ENCODE results near the gene ASCC3.
"Not testable (repeated sequence)": the region's sequence is repeated elsewhere in the genome, so short reads cannot be mapped to it uniquely, and the experiment has no call there.

The ASCC3 gene

DNA sequence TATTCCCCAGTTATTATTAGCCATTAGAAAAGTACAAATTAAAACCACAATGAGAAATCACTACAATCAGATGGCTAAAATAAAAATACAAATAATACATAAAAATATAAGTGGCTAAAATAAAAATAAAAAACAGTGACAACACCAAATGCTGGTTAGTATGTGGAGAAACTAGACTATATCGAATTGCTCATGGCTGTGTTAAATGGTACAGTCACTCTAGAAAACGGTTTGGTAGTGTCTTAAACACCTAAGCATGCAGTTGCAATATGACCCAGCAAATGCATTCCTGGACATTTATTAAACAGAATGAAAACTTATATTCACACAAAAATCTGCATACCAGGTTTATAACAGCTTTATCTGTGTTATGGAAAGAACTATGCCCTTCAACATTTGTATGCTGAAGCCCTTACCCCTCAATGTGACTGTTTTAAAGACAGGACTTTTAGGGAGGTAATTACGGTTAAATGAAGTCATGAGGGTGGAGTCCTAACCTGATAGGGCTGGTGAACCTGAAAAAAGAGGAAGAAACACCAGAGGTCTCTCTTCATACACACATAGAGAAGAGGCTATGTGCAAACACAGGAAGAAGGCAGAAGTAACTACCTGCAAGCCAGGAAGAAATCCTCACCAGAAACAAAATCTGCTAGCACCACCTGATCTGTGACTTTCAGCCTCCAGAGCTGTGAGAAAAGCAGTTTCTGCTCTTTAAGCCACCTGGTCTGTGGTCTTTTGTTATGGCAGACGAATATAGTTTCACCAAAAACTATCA is 84.9 kb downstream of the ASCC3 start:
- no peak for DNase-seq

DNA sequence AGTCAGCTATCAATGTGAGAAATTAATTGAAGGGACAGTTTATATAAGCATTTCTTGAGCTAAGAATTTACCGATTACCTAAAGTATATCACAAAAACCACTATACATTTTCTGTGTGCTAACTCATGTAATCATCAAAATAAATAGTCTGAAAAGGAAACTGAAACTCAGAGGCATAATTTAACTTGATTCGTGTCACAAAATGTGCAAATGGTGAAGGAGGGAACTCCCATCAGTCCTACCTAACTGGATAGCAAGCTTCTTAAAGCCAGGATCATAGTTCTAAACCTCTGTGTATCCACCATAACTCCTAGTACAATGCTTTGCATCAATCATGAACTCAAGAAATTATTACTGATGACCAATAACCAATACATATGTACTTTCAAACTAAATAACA is 91.0 kb downstream of the ASCC3 start:
- no peak for DNase-seq

DNA sequence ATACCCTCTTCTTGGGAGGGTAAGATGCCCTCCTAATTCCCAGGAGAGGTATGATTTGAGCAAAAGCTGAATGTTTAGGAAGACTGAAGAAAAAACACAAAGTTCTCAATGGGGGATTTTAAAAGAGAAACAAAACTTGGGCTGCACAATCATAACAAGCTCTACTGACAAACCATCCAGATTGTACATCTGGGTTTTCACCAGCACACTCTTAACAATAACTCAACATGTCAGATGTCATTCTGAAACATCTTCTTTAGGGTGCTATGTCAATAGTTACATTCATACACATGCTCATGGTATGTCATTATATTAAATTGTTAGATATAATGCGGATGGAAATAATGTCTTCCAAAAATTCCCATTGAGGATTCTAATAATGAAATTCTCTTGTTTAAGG is 95.1 kb downstream of the ASCC3 start:
- DNase-seq, result no peak

DNA sequence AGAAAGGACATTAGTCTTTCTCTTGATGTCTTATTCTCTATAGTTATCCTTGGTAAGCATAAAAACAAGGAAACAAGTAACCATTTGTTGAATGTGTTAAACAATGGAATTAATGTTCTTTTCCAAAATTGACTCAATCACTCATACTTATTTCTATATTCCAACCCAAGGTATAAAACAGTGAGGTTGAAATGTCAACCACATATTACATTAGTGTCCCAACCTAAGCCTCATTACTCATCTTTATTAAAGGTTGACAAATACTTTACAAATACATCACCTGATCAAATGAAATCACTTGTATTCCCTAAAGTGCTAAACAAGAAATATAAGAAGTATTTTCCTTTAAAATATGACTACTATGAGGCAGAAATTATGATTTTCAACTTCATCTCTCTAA is 100.5 kb downstream of the ASCC3 start:
- DNase-seq, result no peak

DNA sequence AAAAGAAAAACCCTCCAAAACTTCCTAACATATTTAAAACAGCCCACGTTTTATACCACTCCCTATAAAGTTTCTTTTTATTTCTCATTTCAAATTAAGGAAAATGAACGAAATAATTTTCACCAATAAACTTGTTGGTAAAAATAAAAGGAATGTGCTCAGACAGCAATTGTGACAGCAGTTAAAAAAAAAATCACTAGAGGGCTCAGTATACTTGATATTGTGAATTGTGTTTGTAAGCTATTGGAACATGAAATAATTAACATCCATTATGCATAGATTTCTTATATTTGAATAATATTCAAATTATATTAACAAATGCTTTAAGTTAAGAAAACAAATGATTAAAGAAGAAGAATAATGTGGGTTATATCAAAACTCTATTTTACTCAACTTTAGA is 105.5 kb downstream of the ASCC3 start:
- DNase-seq, result no peak

DNA sequence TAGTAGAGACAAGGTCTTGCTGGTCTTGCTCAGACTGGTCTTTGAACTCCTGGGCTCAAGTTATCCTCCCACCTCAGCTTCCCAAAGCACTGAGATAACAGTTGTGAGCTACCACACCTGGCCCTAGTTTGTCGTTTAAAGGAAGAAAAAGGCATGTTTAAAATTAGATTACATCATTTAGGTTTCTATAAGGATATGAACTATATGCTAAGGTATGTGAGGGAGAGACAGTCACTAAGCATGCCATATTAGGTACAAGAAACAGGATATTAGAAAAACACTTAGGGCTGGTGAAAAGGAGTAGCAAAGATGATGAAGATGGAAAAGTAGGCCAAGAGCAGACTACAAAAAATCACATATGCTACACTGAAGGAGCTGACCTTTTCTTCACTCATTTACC is 106.4 kb downstream of the ASCC3 start:
- DNase-seq, result no peak

DNA sequence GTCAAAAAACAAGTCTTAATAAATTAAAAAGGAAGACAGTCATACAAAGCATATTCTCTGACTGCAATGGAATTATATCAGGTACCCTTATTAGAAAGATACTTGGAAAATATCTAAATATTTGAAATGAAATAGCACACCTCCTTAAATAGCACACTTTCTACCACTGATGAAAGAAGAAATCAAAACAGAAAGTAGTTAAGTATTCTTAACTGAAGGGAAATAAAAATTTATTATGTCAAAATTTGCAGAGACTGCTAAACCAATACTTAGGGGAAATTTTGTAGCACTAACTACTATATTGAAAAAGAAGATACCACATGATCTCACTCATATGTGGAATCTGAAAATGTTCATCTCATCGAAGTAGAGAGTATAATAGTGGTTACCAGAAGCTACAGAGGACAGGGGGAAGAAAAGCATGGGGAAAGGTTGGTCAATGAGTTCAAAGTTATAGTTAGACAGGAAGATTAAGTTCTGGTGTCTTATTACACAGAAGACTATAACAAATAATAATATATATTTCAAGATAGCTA is 112.2 kb downstream of the ASCC3 start:
- no peak for DNase-seq

DNA sequence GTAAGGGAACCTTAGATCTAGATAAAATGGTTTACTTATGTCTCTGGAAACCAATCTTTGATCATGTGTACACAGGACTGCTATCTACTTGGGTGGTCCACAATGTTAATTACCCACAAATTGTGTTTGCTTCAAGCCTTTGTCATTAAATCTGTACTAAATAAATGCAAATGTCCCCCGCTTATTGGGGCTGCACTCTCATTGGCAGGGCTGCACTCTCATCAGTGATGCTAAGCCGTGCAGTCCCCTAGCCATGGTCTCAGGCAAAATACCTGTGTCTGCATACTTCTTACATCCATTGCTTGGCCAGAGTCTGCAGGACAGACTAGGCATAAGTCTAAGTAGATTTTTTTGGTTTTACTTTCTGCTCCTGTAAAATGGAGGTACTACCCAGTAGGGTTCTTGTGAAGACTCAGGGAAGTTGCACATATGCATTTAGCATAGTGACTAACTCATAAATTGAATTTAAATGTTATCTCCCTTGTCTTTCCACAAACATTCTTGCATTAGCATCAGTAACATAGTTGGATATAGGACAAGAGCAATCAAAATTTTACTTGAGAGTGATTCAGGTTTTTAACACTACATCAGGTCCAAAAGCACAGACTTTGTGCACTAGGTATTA is 117.4 kb downstream of the ASCC3 start:
- no peak for DNase-seq

DNA sequence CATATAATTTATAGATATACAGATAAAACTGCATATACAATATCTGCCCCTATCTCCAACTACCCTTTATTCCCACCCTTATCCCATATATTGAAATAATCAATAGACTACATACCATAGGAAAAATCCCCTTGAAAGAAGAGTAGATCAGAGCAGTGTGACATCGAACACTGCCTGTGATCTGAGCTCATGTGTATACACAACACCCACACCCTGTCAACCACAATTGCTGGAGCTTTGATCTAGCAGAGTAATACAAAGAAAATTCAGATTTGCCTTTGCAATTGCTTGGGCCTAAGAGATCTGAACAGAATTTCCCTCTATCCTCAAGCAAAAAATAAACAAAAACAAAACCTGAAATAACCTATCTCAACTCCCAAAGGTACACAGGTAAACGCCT is 119.3 kb downstream of the ASCC3 start:
- DNase-seq, result no peak

DNA sequence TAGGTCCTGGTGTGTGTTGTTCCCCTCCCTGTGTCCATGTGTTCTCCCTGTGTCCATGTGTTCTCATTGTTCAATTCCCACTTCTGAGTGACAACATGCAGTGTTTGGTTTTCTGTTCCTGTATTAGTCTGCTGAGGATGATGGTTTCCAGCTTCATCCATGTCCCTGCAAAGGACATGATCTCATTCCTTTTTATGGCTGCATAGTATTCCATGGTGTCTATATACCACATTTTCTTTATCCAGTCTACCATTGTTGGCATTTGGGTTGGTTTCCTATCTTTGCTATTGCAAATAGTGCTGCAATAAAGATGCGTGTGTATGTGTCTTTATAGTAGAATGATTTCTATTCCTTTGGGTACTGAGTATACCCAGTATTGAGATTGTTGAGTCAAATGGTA is 122.7 kb downstream of the ASCC3 start:
- not testable (repeated sequence) for DNase-seq

DNA sequence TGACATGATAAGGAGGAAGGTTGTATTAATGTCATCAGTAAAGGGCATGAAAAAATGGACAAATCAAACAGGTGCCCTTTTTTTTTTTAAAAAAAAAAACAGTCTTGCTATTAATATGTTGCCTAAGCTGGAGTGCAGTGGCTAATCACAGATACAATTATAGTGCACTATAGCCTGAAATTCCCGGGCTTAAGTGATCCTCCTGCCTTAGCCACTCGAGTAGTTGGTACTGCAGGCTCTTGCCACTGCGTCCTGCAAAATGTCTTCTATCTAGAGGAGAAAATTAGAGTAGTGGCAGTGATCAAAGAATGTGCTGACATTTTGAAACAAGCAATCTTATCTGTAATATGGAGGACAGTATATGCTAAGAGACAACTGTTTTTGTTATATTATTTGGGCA is 127.7 kb downstream of the ASCC3 start:
- DNase-seq, result no peak

DNA sequence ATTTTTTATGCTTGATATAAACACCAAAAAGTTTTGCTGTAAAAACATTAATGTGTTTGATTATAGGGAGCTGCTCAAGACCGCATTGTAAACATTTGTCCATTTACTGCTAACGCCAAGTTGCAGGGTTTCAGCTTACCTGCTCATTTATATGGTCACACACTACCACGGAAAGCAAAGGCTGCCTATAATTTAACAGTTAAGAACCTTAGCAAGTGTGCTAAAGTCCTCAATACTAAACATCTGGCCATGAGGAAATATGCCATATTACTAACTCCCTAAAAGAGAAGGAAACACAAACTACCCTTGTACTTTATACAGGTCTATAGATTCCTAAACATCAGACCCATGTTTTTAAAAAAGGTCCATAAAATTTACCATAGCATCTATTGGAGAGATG is 129.5 kb downstream of the ASCC3 start:
- DNase-seq, result no peak

DNA sequence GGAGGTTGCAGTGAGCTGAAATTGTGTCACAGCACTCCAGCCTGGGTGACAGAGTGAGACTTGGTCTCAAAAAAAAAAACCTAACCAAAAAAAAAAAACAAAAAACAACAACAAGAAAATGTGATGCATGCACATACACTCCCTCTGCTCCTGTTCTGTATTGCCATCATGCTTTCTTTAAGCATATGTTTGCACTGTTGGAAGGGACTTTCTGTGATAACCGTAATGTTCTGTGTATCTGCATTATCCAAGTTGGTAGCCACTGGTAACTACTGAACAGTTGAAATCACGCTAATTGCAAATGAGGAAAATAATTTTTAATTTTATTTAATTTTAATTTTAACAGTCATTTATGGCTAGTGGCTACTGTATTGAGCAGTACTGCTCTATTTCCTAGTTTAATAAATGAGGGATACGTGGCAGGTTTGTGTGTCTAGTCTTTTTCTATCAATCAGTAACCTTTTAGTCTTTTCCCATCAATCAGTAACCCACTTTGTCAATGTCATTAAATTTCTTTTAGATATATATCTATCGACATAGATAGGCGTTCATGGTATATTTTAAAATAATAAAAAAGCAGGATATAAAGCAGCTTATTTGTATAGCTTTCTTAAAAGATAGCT is 135.6 kb downstream of the ASCC3 start:
- no peak for DNase-seq

DNA sequence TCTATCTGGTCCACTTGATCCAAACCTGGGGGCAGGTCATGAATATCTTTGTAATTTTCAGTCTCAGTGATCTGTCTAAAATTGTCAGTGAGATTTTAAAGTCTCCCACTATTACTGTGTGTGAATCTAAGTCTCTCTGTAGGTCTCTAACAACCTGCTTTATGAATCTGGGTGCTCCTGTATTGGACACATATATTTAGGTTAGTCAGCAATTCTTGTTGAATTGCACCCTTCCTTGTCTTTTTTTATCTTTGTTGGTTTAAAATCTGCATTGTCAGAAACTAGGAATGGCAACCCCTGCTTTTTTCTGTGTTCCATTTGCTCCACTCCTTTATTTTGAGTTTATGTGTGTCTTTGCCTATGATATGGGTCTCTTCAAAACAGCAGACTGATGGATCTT is 140.7 kb downstream of the ASCC3 start:
- no peak for DNase-seq

DNA sequence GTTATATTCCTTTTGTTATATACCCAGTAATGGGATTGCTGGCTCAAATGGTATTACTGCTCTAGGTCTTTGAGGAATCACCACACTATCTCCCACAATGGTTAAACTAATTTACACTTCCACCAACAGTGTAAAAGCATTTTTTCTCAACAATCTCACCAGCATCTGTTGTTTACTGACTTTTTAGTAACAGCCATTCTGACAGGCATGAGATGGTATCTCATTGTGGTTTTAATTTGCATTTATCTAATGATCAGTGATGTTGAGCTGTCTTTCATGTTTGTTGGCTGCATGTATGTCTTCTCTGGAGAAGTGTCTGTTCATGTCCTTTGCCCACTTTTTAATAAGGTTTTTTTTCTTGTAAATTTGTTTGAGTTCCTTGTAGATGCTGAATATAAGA is 143.4 kb downstream of the ASCC3 start:
- DNase-seq, result not testable (repeated sequence)

DNA sequence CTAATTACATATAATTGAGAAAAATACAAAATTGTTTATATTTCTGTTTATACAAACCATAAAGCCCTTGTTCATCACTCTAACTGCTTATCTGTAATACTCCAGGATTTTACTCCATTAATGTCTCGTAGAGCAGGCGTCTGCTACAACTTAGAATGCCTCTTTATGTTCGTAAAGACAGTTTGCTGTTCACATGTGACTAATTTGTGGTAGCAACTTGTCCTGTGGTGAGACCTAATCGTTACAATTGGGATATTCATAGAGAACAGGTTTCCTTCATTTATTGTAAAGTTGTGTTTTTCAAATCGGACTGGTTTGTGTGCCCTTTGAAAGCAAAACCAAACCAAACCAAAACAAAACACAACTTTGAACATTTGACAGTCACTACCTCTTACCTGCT is 149.7 kb downstream of the ASCC3 start:
- no peak for DNase-seq

DNA sequence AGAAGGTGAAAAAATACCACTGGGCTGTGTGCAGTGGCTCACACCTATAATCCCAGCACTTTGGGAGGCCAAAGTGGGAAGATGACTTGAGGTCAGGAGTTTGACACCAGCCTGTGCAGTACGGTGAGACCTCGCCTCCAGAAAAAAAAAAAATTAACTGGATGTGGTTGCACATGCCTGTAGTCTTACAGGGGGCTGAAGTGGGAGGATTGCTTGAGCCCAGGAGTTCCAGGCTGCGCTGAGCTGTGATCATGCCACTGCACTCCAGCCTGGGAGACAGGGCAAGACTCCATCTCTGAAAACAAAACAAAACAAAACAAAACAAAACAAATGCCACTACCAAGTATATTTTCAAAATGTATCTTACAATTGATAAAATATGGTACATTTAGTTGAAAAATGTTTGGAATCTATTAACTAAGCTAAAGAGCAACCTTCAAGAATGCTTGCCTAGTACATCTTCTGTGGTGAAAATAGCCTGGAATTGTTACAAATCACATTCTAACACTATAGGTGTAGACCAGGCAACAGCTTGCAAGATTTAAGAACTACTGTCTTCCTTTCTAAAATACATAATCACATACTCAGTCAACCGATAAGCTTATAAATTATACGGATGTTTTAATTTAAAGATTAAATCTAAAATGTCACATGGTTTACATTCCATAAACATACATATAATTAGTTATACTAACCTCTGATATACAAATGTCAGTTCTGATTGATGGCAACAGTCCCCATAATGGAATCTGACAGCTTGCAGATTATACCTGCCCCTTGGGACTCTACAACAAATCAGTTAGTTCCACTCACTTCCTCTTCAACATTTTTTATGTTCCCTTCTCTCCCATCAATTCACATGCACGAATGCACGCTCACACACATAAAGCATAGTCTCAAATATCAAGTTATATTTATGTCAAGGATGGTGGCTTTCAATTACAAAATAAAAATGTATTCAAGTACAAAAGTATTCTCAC is 150.8 kb downstream of the ASCC3 start:
- DNase-seq, result no peak

DNA sequence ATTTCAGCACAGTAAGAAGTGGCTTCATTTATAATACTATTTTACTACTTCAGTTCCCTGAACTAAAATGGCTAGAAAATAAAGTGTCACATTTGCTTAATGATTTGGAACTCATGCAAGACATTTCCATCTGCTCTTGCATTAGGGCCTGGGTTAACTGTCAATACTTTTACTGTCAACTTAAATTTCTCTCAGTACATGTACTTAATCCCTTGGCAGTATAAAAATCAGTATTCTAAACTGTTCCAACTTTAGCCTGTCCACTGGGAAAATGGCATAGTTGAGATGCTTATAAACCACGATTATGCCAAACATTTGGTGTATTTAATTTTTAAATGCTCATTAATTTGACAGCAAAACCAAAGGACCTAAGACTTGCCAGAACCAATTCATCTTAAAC is 154.5 kb downstream of the ASCC3 start:
- DNase-seq, result no peak

DNA sequence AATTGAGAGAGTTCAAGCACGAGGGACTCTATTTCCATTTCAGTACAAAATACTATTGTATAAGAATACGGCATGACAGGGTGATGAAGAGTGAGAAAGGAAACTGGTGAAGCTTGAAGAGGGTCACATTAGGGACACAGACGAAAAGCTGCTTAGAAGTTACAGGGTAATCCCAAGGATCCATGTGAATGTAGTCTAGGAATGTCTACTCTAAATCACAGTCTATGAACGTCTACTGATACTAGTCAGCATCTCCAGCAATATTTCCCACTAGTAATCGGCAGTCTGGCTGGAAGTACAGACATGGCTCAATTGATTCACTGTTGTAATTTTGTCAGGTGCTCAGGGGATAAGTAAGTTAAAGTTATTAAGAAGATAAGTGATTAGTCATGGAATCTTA is 156.4 kb downstream of the ASCC3 start:
- DNase-seq, result no peak

DNA sequence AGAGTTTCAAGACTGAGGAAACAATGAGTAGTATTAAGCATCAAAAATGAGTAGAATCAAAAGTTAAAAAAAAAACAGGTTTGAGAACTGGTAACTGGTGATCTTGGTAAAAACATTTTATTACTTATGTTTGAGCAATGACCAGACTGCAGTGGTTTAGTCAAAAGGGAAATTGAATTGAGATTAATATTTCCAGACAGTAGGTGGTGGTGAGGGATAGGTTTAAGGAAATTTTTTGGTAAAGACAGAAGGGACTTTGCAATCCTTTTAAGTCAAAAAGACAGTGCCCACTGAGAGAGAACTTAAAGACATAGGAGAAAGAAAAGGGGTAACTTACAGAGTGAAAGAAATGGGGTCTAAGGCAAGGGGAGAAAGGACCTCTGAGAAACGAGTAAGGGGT is 156.9 kb downstream of the ASCC3 start:
- DNase-seq, result no peak

DNA sequence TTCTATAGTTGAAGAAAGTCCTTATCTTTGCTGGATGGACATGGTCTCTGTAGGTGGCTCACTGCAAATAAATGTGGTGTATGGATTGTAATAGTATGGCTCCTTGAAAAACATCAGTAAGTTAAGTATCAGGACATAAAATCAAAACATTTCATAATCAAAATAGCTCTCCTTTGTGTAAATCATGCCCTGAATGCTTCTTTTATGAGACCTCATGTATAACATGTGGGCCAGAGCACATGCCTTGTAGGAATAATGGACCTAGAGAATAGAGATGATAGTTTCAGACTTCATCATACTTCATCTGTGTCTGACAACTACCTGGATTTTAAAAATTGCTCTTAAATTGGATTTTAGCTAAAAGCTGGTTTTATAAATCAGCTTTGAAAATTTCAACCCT is 159.9 kb downstream of the ASCC3 start:
- DNase-seq, result no peak

DNA sequence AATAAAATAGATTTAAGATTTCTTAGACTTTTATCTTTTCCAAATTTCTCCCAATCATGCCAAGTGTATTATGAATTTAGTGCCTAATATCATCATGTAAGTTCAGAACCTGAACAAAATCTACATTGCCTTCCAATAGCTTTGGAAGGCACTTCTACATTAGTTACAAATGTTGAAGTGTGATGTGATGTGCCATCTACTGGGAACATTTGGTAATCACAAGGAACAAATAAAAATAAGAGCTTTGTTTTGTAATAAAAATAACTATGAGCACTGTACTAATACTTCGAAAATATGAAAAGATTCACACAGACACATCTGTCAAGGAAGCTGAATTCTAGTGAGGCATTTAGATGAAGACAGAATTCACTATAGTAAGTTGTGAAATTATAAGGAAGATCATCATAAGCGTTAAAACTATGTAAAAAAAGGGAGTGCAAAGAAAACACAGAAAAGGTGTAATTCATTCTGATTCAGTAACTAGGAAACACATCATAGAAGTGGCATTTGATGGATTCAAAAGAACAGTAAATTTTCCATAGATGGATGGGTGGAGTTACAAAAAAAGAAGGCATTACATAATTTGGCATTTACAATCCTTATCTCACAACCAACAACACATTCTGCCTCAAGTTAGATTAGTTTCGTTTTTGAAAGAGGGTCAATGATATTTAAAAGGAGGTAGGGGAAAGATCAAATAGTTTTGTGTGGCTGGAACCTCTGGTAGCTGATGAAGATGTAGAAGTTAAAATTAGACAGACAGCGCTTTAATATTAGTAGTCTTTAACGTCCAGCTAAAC is 161.0 kb downstream of the ASCC3 start:
- DNase-seq, result no peak
